Measurements from ENCODE around the gene VAMP2. TPM values are rescaled to one million over a fixed set of nuclear protein-coding genes. Genes with fewer than 3 reads are reported as not detected.

VAMP2 gene
- polyA plus RNA-seq, 2 donors = 21.9 to 22.4 TPM

DNA sequence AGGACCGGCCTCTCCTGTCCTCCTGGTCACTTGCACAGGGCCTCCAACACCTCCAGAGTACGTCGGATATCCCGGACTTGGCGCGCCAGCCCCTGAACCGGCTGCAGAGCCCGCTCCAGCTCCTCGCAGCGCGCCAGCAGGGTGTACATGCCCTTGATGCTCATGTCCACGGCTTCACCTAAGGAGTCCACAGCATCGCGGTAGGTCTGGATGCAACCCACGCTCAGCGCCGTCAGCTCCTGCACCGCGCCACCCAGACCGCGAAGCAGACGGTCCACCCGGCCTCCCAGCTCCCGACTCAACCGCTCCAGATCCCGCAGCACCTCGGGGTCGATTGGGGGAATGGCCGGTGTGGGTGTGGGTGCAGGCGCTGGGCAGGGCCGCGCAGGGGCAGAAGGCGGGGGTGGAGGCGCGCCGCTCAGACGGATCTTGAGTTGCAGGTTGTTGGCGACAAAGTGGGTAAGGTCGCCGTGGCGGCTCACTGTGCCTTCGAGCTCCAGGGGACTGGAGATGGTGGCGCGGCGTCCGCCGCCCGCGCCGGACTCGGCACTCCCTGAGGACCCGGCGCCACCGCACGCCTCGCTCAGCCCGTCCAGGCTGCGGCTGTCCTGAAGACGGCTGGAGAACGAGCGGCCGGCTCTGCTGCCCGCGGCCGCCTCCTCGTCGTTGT lies 26.4 kb upstream of the VAMP2 start:
- Histone ChIP-seq H3K27ac (ENCODE audit: low read depth in 2 of 2, low read length in 1 of 2) (peak overlapping the region; percentile 97 to 99), H3K27me3 (ENCODE audit: control insufficient read depth in 1 of 2, insufficient read depth in 2 of 2, low read length in 2 of 2) (no peaks in the 10 kb centered on the region), H3K9me3 (ENCODE audit: control insufficient read depth in 2 of 2, insufficient read depth in 1 of 2, low read depth in 1 of 2, low read length in 1 of 2) (no peaks in the 10 kb centered on the region), H3K36me3 (ENCODE audit: control insufficient read depth in 2 of 2, insufficient read depth in 2 of 2, low read length in 1 of 2) (no peaks in the 10 kb centered on the region), H3K4me1 (ENCODE audit: control insufficient read depth in 2 of 2, insufficient read depth in 2 of 2, low read length in 1 of 2) (peaks cover 5 to 16% of the 10 kb centered on the region in 2 donors), H3K4me3 (ENCODE audit: low read depth in 1 of 2, low read length in 2 of 2) (peak overlapping the region; percentile 70 to 92)
- 3 to 4% methylated on average over 55 to 67 of the region's 67 CpGs for WGBS, 2 donors

DNA sequence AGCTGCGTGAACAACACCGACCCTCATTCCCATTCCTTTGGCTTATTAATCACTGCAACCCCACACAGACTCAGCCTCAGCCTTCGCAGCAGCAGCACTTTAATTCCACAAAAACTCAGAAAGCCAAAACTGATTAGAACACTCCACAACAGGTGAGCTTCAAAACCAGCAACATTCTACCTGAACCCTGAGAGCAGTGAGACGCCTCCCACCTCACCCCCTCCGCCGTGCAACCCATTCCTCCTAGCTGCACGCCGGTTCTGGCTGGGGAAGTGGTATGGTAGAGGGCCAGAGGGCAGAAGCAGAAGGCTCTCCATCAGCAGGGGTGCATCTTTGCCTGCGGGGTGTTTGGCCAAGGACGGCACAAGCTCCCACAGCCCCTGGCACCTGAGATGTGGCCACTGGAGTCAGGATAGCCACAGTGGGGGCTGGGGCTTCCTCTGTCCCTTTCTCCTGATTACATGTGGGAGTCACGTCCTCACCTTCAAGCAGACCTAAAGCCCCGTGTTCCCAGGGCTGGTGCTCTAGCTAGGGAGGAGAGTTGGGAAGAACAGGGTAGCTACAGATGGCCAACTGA lies 25.6 kb upstream of the VAMP2 start:
- Histone ChIP-seq H3K27me3 (ENCODE audit: control insufficient read depth in 1 of 2, insufficient read depth in 2 of 2, low read length in 2 of 2) (no peaks in the 10 kb centered on the region), H3K4me3 (ENCODE audit: low read depth in 1 of 2, low read length in 2 of 2) (peak overlapping the region; percentile 70 to 92), H3K9me3 (ENCODE audit: control insufficient read depth in 2 of 2, insufficient read depth in 1 of 2, low read depth in 1 of 2, low read length in 1 of 2) (no peaks in the 10 kb centered on the region), H3K36me3 (ENCODE audit: control insufficient read depth in 2 of 2, insufficient read depth in 2 of 2, low read length in 1 of 2) (no peaks in the 10 kb centered on the region), H3K4me1 (ENCODE audit: control insufficient read depth in 2 of 2, insufficient read depth in 2 of 2, low read length in 1 of 2) (peaks cover 5 to 16% of the 10 kb centered on the region in 2 donors), H3K27ac (ENCODE audit: low read depth in 2 of 2, low read length in 1 of 2) (peak overlapping the region; percentile 97 to 99)
- WGBS, 2 donors = 26 to 33% methylated on average over 12 of the region's 12 CpGs

DNA sequence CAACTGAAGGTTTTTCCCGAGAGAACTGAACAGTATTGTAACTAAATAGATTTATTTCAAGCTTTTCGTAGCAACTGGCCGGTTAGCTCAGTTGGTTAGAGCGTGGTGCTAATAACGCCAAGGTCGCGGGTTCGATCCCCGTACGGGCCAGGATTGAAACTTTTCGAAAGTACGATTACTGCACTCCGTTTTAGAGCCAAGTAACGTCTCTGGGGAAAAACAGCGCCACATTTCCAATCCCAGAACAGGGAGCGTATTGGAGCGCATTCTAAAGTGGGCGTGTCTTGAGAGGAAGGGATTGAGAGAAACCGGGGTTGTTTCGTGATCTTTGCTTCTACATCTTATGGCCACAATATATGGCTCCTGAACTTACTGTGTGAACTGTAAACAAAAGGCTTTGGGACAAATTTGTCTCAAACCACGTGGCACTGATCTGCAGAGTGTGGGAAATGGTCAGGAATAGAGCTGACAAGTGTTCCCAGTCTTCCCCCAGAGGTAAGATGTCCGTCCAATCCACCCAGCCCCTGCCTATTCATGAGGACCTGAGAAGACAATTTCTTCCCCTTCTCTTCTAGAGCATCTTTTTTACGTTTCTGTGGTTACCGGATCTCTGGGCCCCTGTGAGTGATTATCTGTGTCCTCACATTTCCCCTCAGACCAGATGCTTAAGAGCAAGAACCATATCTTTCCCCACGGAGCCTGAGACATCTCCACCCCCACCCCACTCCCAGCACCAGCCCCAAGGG lies 24.9 kb upstream of the VAMP2 start:
- H3K27me3 ChIP-seq (ENCODE audit: control insufficient read depth in 1 of 2, insufficient read depth in 2 of 2, low read length in 2 of 2) = no peaks in the 10 kb centered on the region
- no peaks in the 10 kb centered on the region for H3K9me3 ChIP-seq (ENCODE audit: control insufficient read depth in 2 of 2, insufficient read depth in 1 of 2, low read depth in 1 of 2, low read length in 1 of 2)
- peak overlapping the region; percentile 50 to 51 for H3K4me3 ChIP-seq (ENCODE audit: low read depth in 1 of 2, low read length in 2 of 2)
- no peaks in the 10 kb centered on the region for H3K36me3 ChIP-seq (ENCODE audit: control insufficient read depth in 2 of 2, insufficient read depth in 2 of 2, low read length in 1 of 2)
- WGBS, 2 donors = 1% methylated on average over 25 of the region's 25 CpGs
- H3K27ac ChIP-seq (ENCODE audit: low read depth in 2 of 2, low read length in 1 of 2) = peak overlapping the region; percentile 97 to 99
- H3K4me1 ChIP-seq (ENCODE audit: control insufficient read depth in 2 of 2, insufficient read depth in 2 of 2, low read length in 1 of 2) = peaks cover 5 to 16% of the 10 kb centered on the region in 2 donors

DNA sequence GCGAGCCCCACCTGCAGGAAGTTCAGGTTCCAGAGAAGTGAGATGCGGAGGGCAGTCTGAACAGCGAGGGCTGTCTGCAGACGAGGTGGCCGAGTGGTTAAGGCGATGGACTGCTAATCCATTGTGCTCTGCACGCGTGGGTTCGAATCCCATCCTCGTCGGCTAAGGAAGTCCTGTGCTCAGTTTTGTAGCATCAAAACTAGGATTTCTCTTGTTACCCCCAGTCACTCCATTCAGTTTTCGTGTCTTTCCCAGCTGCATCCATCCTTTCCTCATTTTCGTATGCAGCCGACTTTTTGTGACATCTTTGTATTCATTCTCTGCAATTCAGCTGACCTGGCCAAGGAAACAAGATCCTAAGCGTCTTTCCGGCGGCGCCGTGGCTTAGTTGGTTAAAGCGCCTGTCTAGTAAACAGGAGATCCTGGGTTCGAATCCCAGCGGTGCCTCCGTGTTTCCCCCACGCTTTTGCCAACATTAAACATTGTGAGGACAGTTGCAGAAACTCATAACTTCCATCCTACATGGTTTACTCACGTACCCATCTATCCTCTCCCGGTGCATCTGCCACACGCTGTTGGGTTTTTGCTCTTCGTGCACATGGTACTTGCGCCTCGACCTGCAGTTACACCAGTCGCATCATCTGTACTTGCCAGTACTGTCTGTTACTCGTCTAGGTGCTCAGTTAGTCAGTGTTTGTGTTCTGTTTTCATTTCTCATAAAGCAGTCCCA lies 24.2 kb upstream of the VAMP2 start:
- peaks cover 5 to 16% of the 10 kb centered on the region in 2 donors for H3K4me1 ChIP-seq (ENCODE audit: control insufficient read depth in 2 of 2, insufficient read depth in 2 of 2, low read length in 1 of 2)
- H3K27ac ChIP-seq (ENCODE audit: low read depth in 2 of 2, low read length in 1 of 2) = peak overlapping the region; percentile 97 to 99
- WGBS, 2 donors = 0 to 1% methylated on average over 32 of the region's 32 CpGs
- H3K36me3 ChIP-seq (ENCODE audit: control insufficient read depth in 2 of 2, insufficient read depth in 2 of 2, low read length in 1 of 2) = no peaks in the 10 kb centered on the region
- no peaks in the 10 kb centered on the region for H3K9me3 ChIP-seq (ENCODE audit: control insufficient read depth in 2 of 2, insufficient read depth in 1 of 2, low read depth in 1 of 2, low read length in 1 of 2)
- H3K27me3 ChIP-seq (ENCODE audit: control insufficient read depth in 1 of 2, insufficient read depth in 2 of 2, low read length in 2 of 2) = no peaks in the 10 kb centered on the region
- peak overlapping the region; percentile 73 to 84 for H3K4me3 ChIP-seq (ENCODE audit: low read depth in 1 of 2, low read length in 2 of 2)

DNA sequence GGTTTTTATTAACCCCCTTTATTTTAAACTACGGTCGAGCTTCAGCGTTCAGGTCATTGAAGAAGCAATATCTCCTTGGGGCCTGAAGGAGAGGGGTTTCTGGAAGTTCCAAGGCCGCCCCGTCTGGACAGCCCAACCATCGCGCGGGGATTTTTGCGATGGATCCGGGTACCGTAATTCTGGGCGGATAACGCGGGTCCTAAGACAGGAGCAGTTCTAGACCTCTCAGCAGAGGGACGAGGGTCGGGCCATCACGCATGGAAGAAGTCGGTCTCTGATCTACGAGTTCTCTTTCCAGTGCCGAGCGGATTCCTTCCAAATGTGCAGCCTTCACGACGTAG lies 23.7 kb upstream of the VAMP2 start:
- Histone ChIP-seq H3K36me3 (ENCODE audit: control insufficient read depth in 2 of 2, insufficient read depth in 2 of 2, low read length in 1 of 2) (no peaks in the 10 kb centered on the region), H3K9me3 (ENCODE audit: control insufficient read depth in 2 of 2, insufficient read depth in 1 of 2, low read depth in 1 of 2, low read length in 1 of 2) (no peaks in the 10 kb centered on the region), H3K4me1 (ENCODE audit: control insufficient read depth in 2 of 2, insufficient read depth in 2 of 2, low read length in 1 of 2) (peaks cover 5 to 16% of the 10 kb centered on the region in 2 donors), H3K4me3 (ENCODE audit: low read depth in 1 of 2, low read length in 2 of 2) (peak overlapping the region; percentile 73 to 84), H3K27me3 (ENCODE audit: control insufficient read depth in 1 of 2, insufficient read depth in 2 of 2, low read length in 2 of 2) (no peaks in the 10 kb centered on the region), H3K27ac (ENCODE audit: low read depth in 2 of 2, low read length in 1 of 2) (peak overlapping the region; percentile 97 to 99)
- WGBS, 2 donors = 0% methylated on average over 23 of the region's 23 CpGs

DNA sequence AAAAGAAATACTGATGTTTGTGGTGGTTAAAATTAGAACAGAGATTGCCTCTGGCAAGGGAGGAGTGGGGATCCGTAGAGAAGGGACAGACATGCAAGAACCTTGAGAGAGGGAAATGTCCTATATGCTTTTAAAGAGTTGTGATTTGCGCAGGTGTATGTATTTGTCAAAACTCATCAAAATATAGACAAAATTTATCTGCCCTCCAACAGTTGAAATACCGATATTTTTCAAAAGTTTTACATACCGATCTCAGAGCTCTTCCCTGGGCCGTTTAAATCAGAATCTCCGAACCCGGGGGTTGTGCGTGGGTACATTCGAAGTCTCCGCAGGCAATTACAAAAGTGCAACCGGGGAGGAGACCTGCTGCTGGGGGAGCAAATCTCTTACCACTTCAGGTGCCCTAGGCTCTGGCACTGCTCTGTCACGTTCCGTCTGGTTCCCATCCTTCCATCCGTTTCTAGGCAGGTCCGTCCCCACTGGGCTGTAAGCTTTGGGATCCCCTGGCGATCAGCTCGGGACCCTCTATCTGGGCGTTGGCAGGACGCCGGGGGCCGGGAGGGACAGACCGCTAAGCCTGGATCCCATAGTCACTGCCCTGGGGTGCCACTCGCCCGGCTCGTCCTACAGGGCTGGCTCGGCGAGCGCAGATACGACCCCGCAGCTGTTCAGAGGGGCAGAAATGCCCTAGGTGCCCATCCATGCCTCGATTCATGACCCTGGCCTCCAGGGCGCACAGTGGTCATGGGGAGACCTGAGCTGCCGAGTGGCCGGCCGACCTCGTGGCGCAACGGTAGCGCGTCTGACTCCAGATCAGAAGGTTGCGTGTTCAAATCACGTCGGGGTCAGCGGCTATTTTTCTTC lies 23.1 kb upstream of the VAMP2 start:
- WGBS, 2 donors = 0 to 1% methylated on average over 44 of the region's 44 CpGs
- no peaks in the 10 kb centered on the region for H3K9me3 ChIP-seq (ENCODE audit: control insufficient read depth in 2 of 2, insufficient read depth in 1 of 2, low read depth in 1 of 2, low read length in 1 of 2)

DNA sequence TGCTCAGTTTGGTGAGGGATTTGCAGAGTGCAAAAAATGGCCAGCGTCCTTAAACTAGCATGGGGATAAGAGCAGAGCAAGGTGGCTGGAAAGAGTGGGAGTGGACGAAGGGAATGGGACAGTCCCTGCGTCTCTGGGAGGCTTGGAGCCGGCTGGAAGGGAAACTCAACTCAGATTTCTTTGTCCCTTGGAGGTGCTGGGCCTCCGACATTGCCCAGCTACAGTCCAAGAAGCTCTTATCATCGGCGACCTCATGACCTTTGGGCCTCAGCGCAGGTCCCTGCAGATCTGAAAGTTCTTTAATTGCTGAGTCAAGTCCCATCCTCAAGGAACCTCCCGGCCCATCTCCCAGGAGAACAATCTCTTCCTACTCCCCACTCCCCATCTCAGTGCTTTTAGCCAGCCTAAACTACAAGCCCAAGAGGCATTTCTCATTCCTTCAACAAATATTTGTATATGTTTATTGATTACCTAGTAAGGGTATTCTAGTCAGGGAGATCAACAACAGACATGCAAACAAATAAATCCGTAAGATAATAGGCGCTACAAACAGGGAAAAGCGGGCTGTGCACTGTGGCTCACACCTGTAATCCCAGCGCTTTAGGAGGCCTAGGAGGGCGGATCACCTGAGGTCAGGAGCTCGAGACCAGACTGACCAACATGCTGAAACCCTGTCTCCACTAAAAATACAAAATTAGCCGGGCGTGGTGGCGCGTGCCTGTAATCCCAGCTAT lies 14.4 kb upstream of the VAMP2 start:
- Histone ChIP-seq H3K4me3 (ENCODE audit: low read depth in 1 of 2, low read length in 2 of 2) (peak overlapping the region in 1 of 2 donors; percentile 76), H3K27ac (ENCODE audit: low read depth in 2 of 2, low read length in 1 of 2) (peak overlapping the region in 1 of 2 donors; percentile 77)
- 76 to 78% methylated on average over 19 of the region's 19 CpGs for WGBS, 2 donors

More for the DNA sequence above, 23.1 kb upstream of the VAMP2 start:
- Histone ChIP-seq H3K36me3 (ENCODE audit: control insufficient read depth in 2 of 2, insufficient read depth in 2 of 2, low read length in 1 of 2) (no peaks in the 10 kb centered on the region), H3K4me3 (ENCODE audit: low read depth in 1 of 2, low read length in 2 of 2) (peak overlapping the region; percentile 73 to 84), H3K27ac (ENCODE audit: low read depth in 2 of 2, low read length in 1 of 2) (peak overlapping the region; percentile 97 to 99), H3K27me3 (ENCODE audit: control insufficient read depth in 1 of 2, insufficient read depth in 2 of 2, low read length in 2 of 2) (no peaks in the 10 kb centered on the region), H3K4me1 (ENCODE audit: control insufficient read depth in 2 of 2, insufficient read depth in 2 of 2, low read length in 1 of 2) (peaks cover 5 to 16% of the 10 kb centered on the region in 2 donors)

DNA sequence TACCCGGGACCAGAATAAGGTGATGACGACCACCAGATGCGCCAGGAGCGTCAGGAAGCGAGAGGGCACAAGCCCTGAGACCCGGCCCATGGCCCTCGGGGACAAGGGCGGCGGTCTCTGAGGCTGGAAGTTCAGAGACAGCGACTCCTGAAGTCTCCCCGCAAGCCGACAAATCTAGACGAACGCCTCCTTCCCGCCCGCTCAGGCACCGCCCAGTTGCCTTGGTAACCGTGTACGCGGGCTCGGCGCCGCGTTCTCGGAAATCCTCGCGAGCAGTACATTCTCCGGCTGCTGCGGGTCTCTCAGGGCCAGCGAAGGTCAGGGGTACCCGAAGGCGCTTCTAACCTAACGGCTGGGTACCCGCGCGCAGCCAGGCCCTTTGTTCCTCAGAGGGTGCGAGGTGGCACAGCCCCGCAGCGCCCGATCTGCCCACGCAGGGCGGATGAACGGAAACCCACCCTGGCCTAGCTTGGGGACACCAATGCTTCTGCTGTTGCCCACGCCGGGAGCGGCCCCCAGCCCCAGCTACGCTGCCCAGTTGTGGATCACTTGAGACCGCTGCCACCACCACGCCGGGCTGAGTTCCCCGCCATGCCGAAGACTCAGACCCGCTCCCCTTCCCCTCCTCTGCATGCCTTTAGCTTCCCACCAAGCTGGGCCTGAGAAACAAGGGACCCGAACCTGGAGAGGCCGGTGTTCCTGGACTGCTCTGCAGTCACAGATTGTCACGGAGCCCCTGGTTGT lies 13.6 kb upstream of the VAMP2 start, which contains the start of gene TMEM107:
TMEM107 (minus strand) TSS at position 184 of the 744 bp plus-strand sequence; CDS start at position 90, 94 bp downstream.
- 1% methylated on average over 53 to 56 of the region's 56 CpGs for WGBS, 2 donors
- peak within 1 kb of the TSS; percentile 75 to 76 for H3K4me3 ChIP-seq (ENCODE audit: low read depth in 1 of 2, low read length in 2 of 2)
- H3K9me3 ChIP-seq (ENCODE audit: control insufficient read depth in 2 of 2, insufficient read depth in 1 of 2, low read depth in 1 of 2, low read length in 1 of 2) = no peaks in the 10 kb centered on the region
- H3K27ac ChIP-seq (ENCODE audit: low read depth in 2 of 2, low read length in 1 of 2) = peak within 1 kb of the TSS; percentile 39 to 77
- no peaks in the 10 kb centered on the region for H3K36me3 ChIP-seq (ENCODE audit: control insufficient read depth in 2 of 2, insufficient read depth in 2 of 2, low read length in 1 of 2)
- no peaks in the 10 kb centered on the region for H3K27me3 ChIP-seq (ENCODE audit: control insufficient read depth in 1 of 2, insufficient read depth in 2 of 2, low read length in 2 of 2)
- H3K4me1 ChIP-seq (ENCODE audit: control insufficient read depth in 2 of 2, insufficient read depth in 2 of 2, low read length in 1 of 2) = peaks cover 4 to 17% of the 10 kb centered on the region in 2 donors

More for the DNA sequence above, 14.4 kb upstream of the VAMP2 start:
- no peaks in the 10 kb centered on the region for H3K27me3 ChIP-seq (ENCODE audit: control insufficient read depth in 1 of 2, insufficient read depth in 2 of 2, low read length in 2 of 2)
- H3K4me1 ChIP-seq (ENCODE audit: control insufficient read depth in 2 of 2, insufficient read depth in 2 of 2, low read length in 1 of 2) = peaks cover 4 to 17% of the 10 kb centered on the region in 2 donors
- no peaks in the 10 kb centered on the region for H3K9me3 ChIP-seq (ENCODE audit: control insufficient read depth in 2 of 2, insufficient read depth in 1 of 2, low read depth in 1 of 2, low read length in 1 of 2)
- H3K36me3 ChIP-seq (ENCODE audit: control insufficient read depth in 2 of 2, insufficient read depth in 2 of 2, low read length in 1 of 2) = no peaks in the 10 kb centered on the region

Data from esophagus (tissue), 2 donors.